ENCODE results near the gene BPHL. TPM values are rescaled to one million over a fixed set of nuclear protein-coding genes. Genes with fewer than 3 reads are reported as not detected.

BPHL gene
- total RNA-seq, 4 donors from 2014 or later: 6.3 to 8.3 (median 7.3) TPM

DNA sequence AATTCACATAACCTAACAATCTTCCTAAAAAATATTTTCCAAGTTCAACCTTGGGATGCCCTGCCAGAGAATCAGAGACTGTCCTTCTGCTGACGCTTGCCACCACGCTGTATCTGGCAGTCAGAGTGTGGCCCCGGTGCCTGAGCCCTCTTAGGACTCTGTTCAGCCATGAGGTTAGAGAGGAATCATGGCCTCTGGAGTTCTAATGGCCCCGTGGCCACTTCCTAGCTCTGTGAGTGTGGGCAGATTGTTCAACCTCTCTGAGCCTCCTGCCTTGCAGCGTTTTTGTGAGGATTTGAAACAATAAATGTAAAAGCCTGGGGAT, 2.2 kb downstream of the BPHL start:
- 94% methylated on average over 5 of the region's 5 CpGs for WGBS
- DNase-seq (ENCODE audit: extremely low spot score): no peak
- Histone ChIP-seq H3K4me1 (peaks cover 6 to 16% (median 16%) of the 10 kb centered on the region in 4 donors), H3K4me3 (no peak overlapping the region), H3K27ac (replicated peaks in 1 of 4) (no peak overlapping the region), H3K36me3 (no peaks in the 10 kb centered on the region), H3K9me3 (no peaks in the 10 kb centered on the region), H3K27me3 (no peaks in the 10 kb centered on the region)
- intact Hi-C loops (cut with DNase I): no loop called here
- no peak for TF ChIP-seq POLR2A (IDR thresholded peaks at IDR 0.05; ENCODE audit: low read depth)
- no peak for TF ChIP-seq POLR2AphosphoS5 (IDR thresholded peaks at IDR 0.05)

DNA sequence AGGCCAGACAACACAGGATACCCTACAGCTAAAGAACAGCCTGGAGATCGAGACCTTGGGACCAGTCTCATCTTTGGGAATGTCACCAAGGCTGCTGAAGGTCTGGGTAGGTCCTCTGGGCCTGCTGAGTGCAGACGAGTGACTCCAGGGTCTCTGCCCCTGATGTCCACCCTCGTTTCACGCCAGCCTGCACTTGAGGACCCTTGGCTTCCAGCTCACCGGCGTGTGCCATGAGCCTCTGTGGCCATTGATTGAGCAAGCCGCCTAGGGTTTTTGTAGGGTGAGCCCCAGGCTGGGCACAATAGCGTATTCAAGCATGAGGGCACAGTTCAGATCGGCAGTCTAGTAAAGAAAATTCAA, 4.3 kb downstream of the BPHL start:
- Histone ChIP-seq H3K27ac (replicated peaks in 1 of 4) (no peak overlapping the region), H3K27me3 (no peaks in the 10 kb centered on the region), H3K4me3 (no peak overlapping the region), H3K4me1 (peaks cover 8 to 12% (median 12%) of the 10 kb centered on the region in 4 donors), H3K9me3 (no peaks in the 10 kb centered on the region), H3K36me3 (peaks cover 0 to under 1% (median 0%) of the 10 kb centered on the region in 4 donors)
- intact Hi-C loops (cut with DNase I): no loop called here
- TF ChIP-seq, protein P1, sequence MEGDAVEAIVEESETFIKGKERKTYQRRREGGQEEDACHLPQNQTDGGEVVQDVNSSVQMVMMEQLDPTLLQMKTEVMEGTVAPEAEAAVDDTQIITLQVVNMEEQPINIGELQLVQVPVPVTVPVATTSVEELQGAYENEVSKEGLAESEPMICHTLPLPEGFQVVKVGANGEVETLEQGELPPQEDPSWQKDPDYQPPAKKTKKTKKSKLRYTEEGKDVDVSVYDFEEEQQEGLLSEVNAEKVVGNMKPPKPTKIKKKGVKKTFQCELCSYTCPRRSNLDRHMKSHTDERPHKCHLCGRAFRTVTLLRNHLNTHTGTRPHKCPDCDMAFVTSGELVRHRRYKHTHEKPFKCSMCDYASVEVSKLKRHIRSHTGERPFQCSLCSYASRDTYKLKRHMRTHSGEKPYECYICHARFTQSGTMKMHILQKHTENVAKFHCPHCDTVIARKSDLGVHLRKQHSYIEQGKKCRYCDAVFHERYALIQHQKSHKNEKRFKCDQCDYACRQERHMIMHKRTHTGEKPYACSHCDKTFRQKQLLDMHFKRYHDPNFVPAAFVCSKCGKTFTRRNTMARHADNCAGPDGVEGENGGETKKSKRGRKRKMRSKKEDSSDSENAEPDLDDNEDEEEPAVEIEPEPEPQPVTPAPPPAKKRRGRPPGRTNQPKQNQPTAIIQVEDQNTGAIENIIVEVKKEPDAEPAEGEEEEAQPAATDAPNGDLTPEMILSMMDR (IDR thresholded peaks at IDR 0.05): no peak
- no peak for TF ChIP-seq EP300 (IDR thresholded peaks at IDR 0.05)
- TF ChIP-seq POLR2A (IDR thresholded peaks at IDR 0.05; ENCODE audit: low read depth): no peak
- TF ChIP-seq POLR2AphosphoS5 (IDR thresholded peaks at IDR 0.05): no peak
- no peak for DNase-seq (ENCODE audit: extremely low spot score)
- 94% methylated on average over 5 of the region's 9 CpGs for WGBS

DNA sequence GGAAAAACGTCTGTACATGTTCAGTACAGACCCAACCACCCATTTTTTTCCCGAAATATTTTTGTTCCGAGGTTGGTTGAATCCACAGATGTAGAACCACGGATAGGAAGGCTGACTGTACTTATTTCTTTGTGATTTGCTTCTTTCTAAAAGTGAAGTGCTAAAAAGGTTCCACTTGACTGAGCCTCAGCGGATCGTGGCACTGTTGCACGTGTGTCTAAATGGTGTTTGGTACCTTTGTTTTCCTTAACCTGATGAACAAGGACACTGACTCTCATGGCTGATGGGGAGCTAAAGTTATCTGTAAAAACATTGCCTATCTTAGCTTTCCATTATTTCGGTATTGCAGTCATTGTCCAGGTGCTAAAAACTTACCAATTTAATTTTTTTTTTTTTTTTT, 6.2 kb downstream of the BPHL start:
- WGBS: 76% methylated on average over 8 of the region's 8 CpGs

DNA sequence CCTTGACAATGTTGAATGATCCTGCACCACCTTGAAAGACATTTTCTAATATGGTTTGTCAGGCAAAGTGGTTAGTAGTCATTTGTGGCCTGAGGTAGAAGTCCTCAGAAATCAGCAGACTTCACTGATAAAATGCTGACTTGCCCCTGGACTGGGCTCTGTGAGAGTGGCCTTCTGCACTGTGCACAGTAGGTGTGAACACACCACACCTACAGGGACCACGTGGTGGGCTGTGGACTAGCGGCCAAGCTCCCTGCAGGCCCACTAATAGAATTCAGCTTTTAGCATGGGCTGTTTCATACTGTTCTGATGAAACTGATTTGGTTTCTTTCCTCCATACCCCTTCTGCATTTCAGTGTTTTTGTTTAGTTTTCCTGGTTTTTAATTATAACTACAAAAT, 7.3 kb downstream of the BPHL start:
- intact Hi-C loops (cut with DNase I): loop anchor here (1.0 kb wide), 1 partner anchor 125 kb away; no protein-coding TSS in a partner anchor
- TF ChIP-seq EP300 (IDR thresholded peaks at IDR 0.05): no peak
- TF ChIP-seq POLR2A (IDR thresholded peaks at IDR 0.05; ENCODE audit: low read depth): no peak
- TF ChIP-seq, protein P1 (IDR thresholded peaks at IDR 0.05): no peak
- TF ChIP-seq POLR2AphosphoS5 (IDR thresholded peaks at IDR 0.05): no peak
- 55% methylated on average over 2 of the region's 2 CpGs for WGBS
- Histone ChIP-seq H3K36me3 (peaks cover 0 to 28% (median 23%) of the 10 kb centered on the region in 4 donors), H3K4me3 (no peak overlapping the region), H3K27me3 (no peaks in the 10 kb centered on the region), H3K27ac (replicated peaks in 1 of 4) (no peak overlapping the region), H3K4me1 (peaks cover 0 to 4% (median 0%) of the 10 kb centered on the region in 4 donors), H3K9me3 (no peaks in the 10 kb centered on the region)
- DNase-seq (ENCODE audit: extremely low spot score): no peak

More for the DNA sequence above, 6.2 kb downstream of the BPHL start:
- Histone ChIP-seq H3K4me1 (peaks cover 0 to 4% (median under 1%) of the 10 kb centered on the region in 4 donors), H3K27me3 (no peaks in the 10 kb centered on the region), H3K9me3 (no peaks in the 10 kb centered on the region), H3K27ac (replicated peaks in 1 of 4) (no peak overlapping the region), H3K4me3 (no peak overlapping the region), H3K36me3 (peaks cover 0 to 17% (median 13%) of the 10 kb centered on the region in 4 donors)
- intact Hi-C loops (cut with DNase I): no loop called here
- no peak for DNase-seq (ENCODE audit: extremely low spot score)
- TF ChIP-seq POLR2A (IDR thresholded peaks at IDR 0.05; ENCODE audit: low read depth) (no peak), POLR2AphosphoS5 (IDR thresholded peaks at IDR 0.05) (no peak)

DNA sequence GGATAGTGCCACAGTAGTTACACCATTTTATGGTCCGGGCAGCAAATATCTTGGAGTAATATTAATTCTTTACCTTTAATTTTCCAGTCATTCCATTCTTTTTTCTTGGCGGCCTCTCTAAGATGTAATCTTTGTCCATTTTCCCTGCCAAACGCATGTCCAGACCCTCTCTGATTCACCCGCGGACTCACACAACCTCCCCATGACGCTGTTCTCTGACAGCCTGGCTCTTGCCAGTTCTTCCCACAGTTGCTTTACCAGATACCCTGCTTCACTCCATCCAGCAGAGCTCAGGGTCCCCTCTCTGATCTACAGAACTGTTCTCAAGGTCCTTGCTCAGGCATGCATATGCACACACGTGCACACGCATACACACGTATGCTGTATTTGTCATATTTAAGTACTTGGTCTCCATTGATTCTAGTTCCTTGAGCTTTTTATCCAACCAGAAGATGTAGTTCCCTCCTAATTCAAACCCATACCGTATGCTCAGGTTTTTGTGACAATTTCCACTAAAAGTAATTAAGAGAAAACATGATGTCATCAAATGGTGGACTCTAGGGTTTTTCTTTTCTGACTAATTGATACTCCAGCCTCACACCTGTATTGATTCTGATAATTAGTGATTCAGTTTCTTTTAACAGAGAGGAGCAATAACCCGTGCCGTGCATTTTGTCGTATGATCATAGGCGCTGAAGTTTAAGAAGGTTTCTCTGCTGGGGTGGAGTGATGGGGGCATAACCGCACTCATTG, 10.0 kb downstream of the BPHL start:
- no peak overlapping the region for H3K4me3 ChIP-seq
- peaks cover 0 to 4% (median 0%) of the 10 kb centered on the region in 4 donors for H3K4me1 ChIP-seq
- H3K27ac ChIP-seq (replicated peaks in 1 of 4): no peak overlapping the region
- no peak for DNase-seq (ENCODE audit: extremely low spot score)
- H3K36me3 ChIP-seq: peaks cover 0 to 55% (median 43%) of the 10 kb centered on the region in 4 donors
- no peaks in the 10 kb centered on the region for H3K9me3 ChIP-seq
- intact Hi-C loops (cut with DNase I): no loop called here
- no peaks in the 10 kb centered on the region for H3K27me3 ChIP-seq
- WGBS: 92% methylated on average over 15 of the region's 15 CpGs
- TF ChIP-seq EP300 (IDR thresholded peaks at IDR 0.05) (no peak), POLR2AphosphoS5 (IDR thresholded peaks at IDR 0.05) (no peak), POLR2A (IDR thresholded peaks at IDR 0.05; ENCODE audit: low read depth) (no peak)
- TF ChIP-seq, protein P1 (IDR thresholded peaks at IDR 0.05): no peak
